Vagina (tissue), 2 donors: ENCODE measurements around the gene SLC26A6.

Experiments
- CTCF ChIP-seq, 3 experiments: fragments of 450-650 bp in 2 of 3; fragments of 200-600 bp in 1 of 3; sonication (generic) in 1 of 3; IDR thresholded peaks; one replicate each; pipeline ENCODE4 v1.5.1; 2017 to 2019; ENCODE audit warnings: antibody characterized with exemption in 3 of 3, mild to moderate bottlenecking in 2 of 3, moderate library complexity in 2 of 3
- POLR2A ChIP-seq, 2 donors: fragments of 450-650 bp; IDR thresholded peaks; one replicate each; pipeline ENCODE4 v1.6.1; 2017; ENCODE audit warnings: antibody characterized with exemption in 2 of 2, mild to moderate bottlenecking in 2 of 2, moderate library complexity in 2 of 2

GRCh38 chr3:48636149-48636655 lies 941 bp upstream of the SLC26A6 start:
- TF ChIP-seq CTCF (IDR thresholded peaks at IDR 0.05) (no peak), POLR2A (IDR thresholded peaks at IDR 0.05) (no peak)
